Loucy (cell line): Measurements from ENCODE around the gene NELL2.

Experiments used
- H2AFZ ChIP-seq: fragments of 200-600 bp; sonication (generic); 2 replicates; pipeline ENCODE4 v1.6.0; 2016; ENCODE audit warnings: antibody characterized with exemption, mild to moderate bottlenecking, low read length, moderate library complexity
- H3F3A ChIP-seq: fragments of 200-600 bp; 2 replicates; pipeline ENCODE4 v1.6.0; 2016; ENCODE audit warnings: antibody characterized with exemption, low read depth, mild to moderate bottlenecking
- H3K27me3 ChIP-seq: fragments of 200-600 bp; sonication (generic); 2 replicates; pipeline ENCODE4 v1.6.1; 2014; ENCODE audit warnings: low read length, mild to moderate bottlenecking; ENCODE audit not compliant: insufficient read depth, poor library complexity, severe bottlenecking
- H3K36me3 ChIP-seq: fragments of 200-600 bp; sonication (generic); 2 replicates; pipeline ENCODE4 v1.6.1; 2016; ENCODE audit warnings: low read length; ENCODE audit not compliant: insufficient read depth
- H3K4me1 ChIP-seq: fragments of 200-600 bp; sonication (generic); 2 replicates; pipeline ENCODE4 v1.5.1; 2014; ENCODE audit warnings: low read length, mild to moderate bottlenecking; ENCODE audit not compliant: insufficient read depth, poor library complexity, severe bottlenecking
- H3K4me2 ChIP-seq: fragments of 200-600 bp; sonication (generic); 2 replicates; pipeline ENCODE4 v1.6.0; 2014; ENCODE audit warnings: antibody characterized with exemption, low read length, low read depth, mild to moderate bottlenecking; ENCODE audit not compliant: poor library complexity, severe bottlenecking
- H3K4me3 ChIP-seq: fragments of 200-600 bp; sonication (generic); 2 replicates; pipeline ENCODE4 v1.5.1; 2014; ENCODE audit warnings: low read length, mild to moderate bottlenecking, mixed read lengths; ENCODE audit not compliant: poor library complexity, severe bottlenecking
- H3K79me2 ChIP-seq: fragments of 200-600 bp; sonication (generic); 2 replicates; pipeline ENCODE4 v1.6.1; 2014; ENCODE audit warnings: low read length; ENCODE audit not compliant: insufficient read depth
- H3K9ac ChIP-seq: fragments of 200-600 bp; sonication (generic); 2 replicates; pipeline ENCODE4 v1.6.0; 2014; ENCODE audit warnings: mild to moderate bottlenecking, low read depth, low read length, moderate library complexity; ENCODE audit not compliant: poor library complexity, severe bottlenecking
- H3K9me2 ChIP-seq: fragments of 200-600 bp; sonication (generic); replicated peaks from 2 replicates; pipeline ENCODE4 v1.6.1; 2016; ENCODE audit warnings: low read depth, low read length, mixed read lengths
- H3K9me3 ChIP-seq: fragments of 200-600 bp; sonication (generic); 2 replicates; pipeline ENCODE4 v1.6.1; 2014; ENCODE audit warnings: mild to moderate bottlenecking, antibody characterized with exemption, low read length, low read depth; ENCODE audit not compliant: insufficient read depth
- H4K20me1 ChIP-seq: fragments of 200-600 bp; sonication (generic); 2 replicates; pipeline ENCODE4 v1.6.0; 2014; ENCODE audit warnings: antibody characterized with exemption, low read length, mild to moderate bottlenecking; ENCODE audit not compliant: insufficient read depth, poor library complexity, severe bottlenecking
- CTCF ChIP-seq: fragments of 200-600 bp; sonication (generic); conservative IDR thresholded peaks from 2 replicates; pipeline ENCODE4 v1.5.1; 2014; ENCODE audit warnings: mild to moderate bottlenecking, antibody characterized with exemption, low read length
- EZH2phosphoT487 ChIP-seq: fragments of 200-600 bp; IDR thresholded peaks from 2 replicates; pipeline ENCODE4 v1.6.1; 2018; ENCODE audit warnings: antibody characterized with exemption, mild to moderate bottlenecking, moderate library complexity, borderline replicate concordance

The NELL2 gene

GRCh38 chr12:44526655-44527182 is 349.4 kb downstream of the NELL2 start:
- Histone ChIP-seq H4K20me1 (no peaks in the 10 kb centered on the region), H3K4me1 (no peaks in the 10 kb centered on the region), H2AFZ (no peak overlapping the region), H3K9me2 (no peaks in the 10 kb centered on the region), H3K9me3 (no peaks in the 10 kb centered on the region), H3K79me2 (no peaks in the 10 kb centered on the region), H3F3A (no peaks in the 10 kb centered on the region), H3K27me3 (no peaks in the 10 kb centered on the region), H3K4me2 (no peak overlapping the region), H3K9ac (no peak overlapping the region), H3K4me3 (no peak overlapping the region), H3K36me3 (no peaks in the 10 kb centered on the region)
- no peak for TF ChIP-seq EZH2phosphoT487
- peak; percentile 26; the same call in 1 of the 2 replicates for TF ChIP-seq CTCF

DNA sequence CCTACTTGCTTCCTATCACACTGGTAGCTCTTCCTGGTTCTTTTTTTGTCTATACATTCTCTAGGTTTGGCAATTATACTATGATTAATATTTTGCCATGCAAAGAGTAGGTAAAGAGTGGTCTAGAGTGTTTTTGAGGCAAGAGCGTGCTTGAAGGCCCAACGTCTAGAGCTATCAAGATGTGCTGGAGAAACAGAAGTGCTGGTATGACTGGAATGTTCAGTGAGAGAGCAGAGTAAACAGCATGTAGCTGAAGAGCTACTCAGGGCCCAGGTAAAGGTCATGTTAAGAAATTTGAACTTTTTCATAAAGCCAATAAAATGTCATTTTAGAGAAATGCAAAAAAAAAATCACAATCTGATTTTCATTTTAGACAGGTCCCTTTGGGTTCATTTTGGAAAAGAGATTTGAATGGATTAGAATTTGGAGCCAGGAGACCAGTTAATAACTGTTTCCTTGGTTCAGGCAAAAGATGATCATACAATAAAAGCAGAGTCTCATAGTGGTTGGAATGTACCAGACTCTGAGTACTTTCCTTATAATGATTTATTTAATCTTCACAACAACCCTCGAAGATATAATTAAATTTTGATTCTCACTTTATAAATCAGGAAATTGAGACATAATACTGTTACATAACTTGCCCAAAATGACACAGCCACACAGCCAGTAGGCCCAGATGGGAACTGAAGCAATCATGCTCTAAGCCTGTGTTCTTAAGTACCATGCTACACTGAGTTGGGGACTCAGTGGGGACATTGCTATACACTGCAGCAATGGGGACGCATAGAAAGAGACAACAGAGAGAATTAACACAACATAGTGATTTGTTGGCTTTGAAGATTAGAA is 350.1 kb downstream of the NELL2 start:
- H3F3A ChIP-seq = no peaks in the 10 kb centered on the region

DNA sequence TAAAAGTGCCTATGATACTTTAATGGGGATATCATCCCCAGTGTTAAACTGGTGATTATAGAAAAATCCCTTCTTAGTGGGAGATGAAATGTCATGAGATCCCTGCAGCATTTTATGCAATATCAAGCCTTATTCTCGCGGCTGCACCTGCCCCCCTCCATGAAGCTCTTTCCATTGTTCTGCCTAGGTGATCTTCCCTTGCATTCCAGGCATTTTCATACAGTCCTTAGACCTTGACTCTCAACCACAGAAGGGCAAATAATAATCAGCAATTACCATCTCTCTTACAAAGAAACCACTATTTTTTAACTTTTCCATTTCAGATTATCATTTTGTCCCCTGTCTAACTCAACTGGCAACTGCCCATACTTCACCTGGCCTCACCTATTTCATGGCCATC is 352.3 kb downstream of the NELL2 start:
- H3K9ac ChIP-seq = no peak overlapping the region
- H3F3A ChIP-seq = no peaks in the 10 kb centered on the region
- no peaks in the 10 kb centered on the region for H3K79me2 ChIP-seq
- no peaks in the 10 kb centered on the region for H3K36me3 ChIP-seq
- H4K20me1 ChIP-seq = no peaks in the 10 kb centered on the region
- no peak overlapping the region for H3K4me2 ChIP-seq
- H3K4me3 ChIP-seq = no peak overlapping the region
- H3K4me1 ChIP-seq = no peaks in the 10 kb centered on the region
- no peaks in the 10 kb centered on the region for H3K9me3 ChIP-seq
- H2AFZ ChIP-seq = no peak overlapping the region
- TF ChIP-seq EZH2phosphoT487 = no peak
- no peak for TF ChIP-seq CTCF
- H3K9me2 ChIP-seq = no peaks in the 10 kb centered on the region
- H3K27me3 ChIP-seq = no peaks in the 10 kb centered on the region

More for the DNA sequence above, 350.1 kb downstream of the NELL2 start:
- H3K27me3 ChIP-seq = no peaks in the 10 kb centered on the region
- no peaks in the 10 kb centered on the region for H3K9me2 ChIP-seq
- H3K79me2 ChIP-seq = no peaks in the 10 kb centered on the region
- H3K9ac ChIP-seq = no peak overlapping the region
- H3K36me3 ChIP-seq = no peaks in the 10 kb centered on the region
- no peaks in the 10 kb centered on the region for H4K20me1 ChIP-seq
- H3K9me3 ChIP-seq = no peaks in the 10 kb centered on the region
- no peak overlapping the region for H3K4me2 ChIP-seq
- TF ChIP-seq EZH2phosphoT487 (no peak), CTCF (no peak)
- H2AFZ ChIP-seq = no peak overlapping the region
- no peak overlapping the region for H3K4me3 ChIP-seq
- H3K4me1 ChIP-seq = no peaks in the 10 kb centered on the region
